H9 (cell line): ENCODE measurements around the gene ZNF335. TPM values are rescaled to one million over a fixed set of nuclear protein-coding genes. Genes with fewer than 3 reads are reported as not detected.

ENCODE experiments used
- DNase-seq: peaks from one replicate; pipeline ENCODE4 v3.0.0-alpha.2; 2017
- H2AFZ ChIP-seq: one replicate; pipeline ENCODE4 v1.6.1; 2013; ENCODE audit warnings: mild to moderate bottlenecking, low read length, control low read depth, moderate library complexity
- H2AK5ac ChIP-seq: 2 replicates; pipeline ENCODE4 v1.6.1; 2013; ENCODE audit warnings: low read length, control low read depth, mixed read lengths; ENCODE audit not compliant: insufficient read length
- H2BK120ac ChIP-seq: one replicate; pipeline ENCODE4 v1.6.1; 2013; ENCODE audit warnings: low read depth, mild to moderate bottlenecking, low read length, control low read depth, inconsistent platforms; ENCODE audit not compliant: poor library complexity, severe bottlenecking
- H2BK12ac ChIP-seq: 2 replicates; pipeline ENCODE4 v1.6.1; 2013; ENCODE audit warnings: low read length, control low read depth, mixed read lengths, low read depth; ENCODE audit not compliant: insufficient read length
- H2BK15ac ChIP-seq: 2 replicates; pipeline ENCODE4 v1.6.1; 2013; ENCODE audit warnings: low read depth, low read length, control low read depth
- H2BK20ac ChIP-seq: one replicate; pipeline ENCODE4 v1.6.1; 2013; ENCODE audit warnings: low read depth, mild to moderate bottlenecking, low read length, control low read depth, inconsistent platforms; ENCODE audit not compliant: poor library complexity, severe bottlenecking
- H2BK5ac ChIP-seq: 2 replicates; pipeline ENCODE4 v1.6.1; 2013; ENCODE audit warnings: low read length, control low read depth, mixed read lengths; ENCODE audit not compliant: insufficient read length
- H3K14ac ChIP-seq: 2 replicates; pipeline ENCODE4 v1.6.1; 2013; ENCODE audit warnings: low read length, control low read depth; ENCODE audit not compliant: insufficient read depth
- H3K18ac ChIP-seq: 2 replicates; pipeline ENCODE4 v1.6.1; 2013; ENCODE audit warnings: low read depth, mild to moderate bottlenecking, mixed read lengths, low read length, control low read depth; ENCODE audit not compliant: insufficient read length
- H3K23ac ChIP-seq: 2 replicates; pipeline ENCODE4 v1.6.1; 2013; ENCODE audit warnings: low read length, control low read depth, mixed read lengths, low read depth; ENCODE audit not compliant: insufficient read length
- H3K23me2 ChIP-seq: 2 replicates; pipeline ENCODE4 v1.6.1; 2013; ENCODE audit warnings: low read depth, mild to moderate bottlenecking, mixed read lengths, low read length, control low read depth; ENCODE audit not compliant: insufficient read length, poor library complexity, severe bottlenecking
- H3K27ac ChIP-seq: 2 replicates; pipeline ENCODE4 v1.5.1; 2013; ENCODE audit warnings: low read length, control low read depth, mixed read lengths, low read depth; ENCODE audit not compliant: insufficient read length
- H3K27me3 ChIP-seq: 2 replicates; pipeline ENCODE4 v1.6.1; 2013; ENCODE audit warnings: low read length, control low read depth, inconsistent platforms; ENCODE audit not compliant: insufficient read depth
- H3K4ac ChIP-seq: 2 replicates; pipeline ENCODE4 v1.6.1; 2013; ENCODE audit warnings: low read depth, mild to moderate bottlenecking, control low read depth, inconsistent platforms, low read length, moderate library complexity
- H3K4me1 ChIP-seq: 2 replicates; pipeline ENCODE4 v1.6.1; 2013; ENCODE audit warnings: low read length, control low read depth, inconsistent platforms; ENCODE audit not compliant: insufficient read depth
- H3K4me2 ChIP-seq: 2 replicates; pipeline ENCODE4 v1.6.1; 2013; ENCODE audit warnings: low read length, control low read depth, mixed read lengths; ENCODE audit not compliant: insufficient read length, insufficient read depth
- H3K56ac ChIP-seq: 2 replicates; pipeline ENCODE4 v1.6.1; 2013; ENCODE audit warnings: low read depth, mild to moderate bottlenecking, mixed read lengths, low read length, control low read depth; ENCODE audit not compliant: insufficient read length
- H3K79me1 ChIP-seq: 2 replicates; pipeline ENCODE4 v1.6.1; 2013; ENCODE audit warnings: low read depth, mild to moderate bottlenecking, moderate library complexity, low read length, control low read depth, inconsistent platforms; ENCODE audit not compliant: insufficient read depth, poor library complexity, severe bottlenecking
- H3K79me2 ChIP-seq: 2 replicates; pipeline ENCODE4 v1.6.1; 2013; ENCODE audit warnings: low read length, control low read depth, inconsistent platforms; ENCODE audit not compliant: insufficient read depth
- H3K9ac ChIP-seq: 2 replicates; pipeline ENCODE4 v1.6.1; 2013; ENCODE audit warnings: low read length, control low read depth, mixed read lengths; ENCODE audit not compliant: insufficient read length; ENCODE audit errors: extremely low read depth
- H3K9me3 ChIP-seq: one replicate; pipeline ENCODE4 v1.6.1; 2013; ENCODE audit warnings: low read depth, low read length, inconsistent platforms; ENCODE audit not compliant: control insufficient read depth
- H3T11ph ChIP-seq: one replicate; pipeline ENCODE4 v1.6.1; 2013; ENCODE audit warnings: mild to moderate bottlenecking, low read length, control low read depth, inconsistent platforms
- H4K20me1 ChIP-seq: one replicate; pipeline ENCODE4 v1.6.1; 2013; ENCODE audit not compliant: control insufficient read depth, insufficient read length, insufficient read depth
- H4K5ac ChIP-seq: 2 replicates; pipeline ENCODE4 v1.6.1; 2013; ENCODE audit warnings: low read depth, mild to moderate bottlenecking, mixed read lengths, low read length, control low read depth; ENCODE audit not compliant: insufficient read length
- H4K8ac ChIP-seq: replicated peaks from 2 replicates; pipeline ENCODE4 v1.6.1; 2013; ENCODE audit warnings: low read length, control low read depth, mixed read lengths, low read depth; ENCODE audit not compliant: insufficient read length
- H4K91ac ChIP-seq: 2 replicates; pipeline ENCODE4 v1.6.1; 2013; ENCODE audit warnings: low read depth, mild to moderate bottlenecking, moderate library complexity, mixed read lengths, low read length, control low read depth; ENCODE audit not compliant: insufficient read length
- H3K27ac Mint-ChIP-seq, 3 experiments: 2 replicates in 2 of 3; 3 replicates in 1 of 3; pipeline ENCODE4 v1.8.0; 2020 to 2021; ENCODE audit warnings: mixed read lengths in 3 of 3, mild to moderate bottlenecking in 1 of 3, moderate library complexity in 1 of 3
- H3K27me3 Mint-ChIP-seq: 2 replicates; pipeline ENCODE4 v1.8.0; 2021; ENCODE audit warnings: low read depth, mild to moderate bottlenecking, moderate library complexity, mixed read lengths
- H3K36me3 Mint-ChIP-seq, 3 experiments: 2 replicates in 2 of 3; 3 replicates in 1 of 3; pipeline ENCODE4 v1.8.0; 2020 to 2021; ENCODE audit warnings: low read depth in 3 of 3, mixed read lengths in 3 of 3; ENCODE audit not compliant: insufficient read depth in 1 of 3
- H3K4me1 Mint-ChIP-seq, 2 experiments: 2 replicates each; pipeline ENCODE4 v1.8.0; 2020; ENCODE audit warnings: mixed read lengths in 2 of 2
- H3K4me3 Mint-ChIP-seq, 2 experiments: 2 replicates in 1 of 2; 3 replicates in 1 of 2; pipeline ENCODE4 v1.8.0; 2020 to 2021; ENCODE audit warnings: mild to moderate bottlenecking in 2 of 2, mixed read lengths in 2 of 2, moderate library complexity in 1 of 2
- H3K9me3 Mint-ChIP-seq, 2 experiments: 2 replicates in 1 of 2; 3 replicates in 1 of 2; pipeline ENCODE4 v1.8.0; 2020; ENCODE audit warnings: mild to moderate bottlenecking in 2 of 2, mixed read lengths in 2 of 2, moderate library complexity in 1 of 2
- CTCF ChIP-seq: fragments of 200-600 bp; sonication (generic); conservative IDR thresholded peaks from 3 replicates; pipeline ENCODE4 v1.8.0; 2021; ENCODE audit warnings: antibody characterized with exemption, mild to moderate bottlenecking
- WGBS: extraction: QIAGEN DNeasy Blood & Tissue Kit; methylation state at CpG from one replicate; pipeline ENCODE4 v1.1.7; 2013; ENCODE audit warnings: missing lambda C conversion rate, low lambda C conversion rate, mixed read lengths; ENCODE audit not compliant: insufficient read length; ENCODE audit errors: extremely low coverage; 5-methylcytosine and 5-hydroxymethylcytosine counted together
- total RNA-seq: library from RNA; stranded (reverse); gene quantifications from 2 replicates; pipeline ENCODE4 v1.2.1, GENCODE V29; 2021

ZNF335 gene
- total RNA-seq, 1 experiment from 2014 or later, result 21.1 TPM

DNA sequence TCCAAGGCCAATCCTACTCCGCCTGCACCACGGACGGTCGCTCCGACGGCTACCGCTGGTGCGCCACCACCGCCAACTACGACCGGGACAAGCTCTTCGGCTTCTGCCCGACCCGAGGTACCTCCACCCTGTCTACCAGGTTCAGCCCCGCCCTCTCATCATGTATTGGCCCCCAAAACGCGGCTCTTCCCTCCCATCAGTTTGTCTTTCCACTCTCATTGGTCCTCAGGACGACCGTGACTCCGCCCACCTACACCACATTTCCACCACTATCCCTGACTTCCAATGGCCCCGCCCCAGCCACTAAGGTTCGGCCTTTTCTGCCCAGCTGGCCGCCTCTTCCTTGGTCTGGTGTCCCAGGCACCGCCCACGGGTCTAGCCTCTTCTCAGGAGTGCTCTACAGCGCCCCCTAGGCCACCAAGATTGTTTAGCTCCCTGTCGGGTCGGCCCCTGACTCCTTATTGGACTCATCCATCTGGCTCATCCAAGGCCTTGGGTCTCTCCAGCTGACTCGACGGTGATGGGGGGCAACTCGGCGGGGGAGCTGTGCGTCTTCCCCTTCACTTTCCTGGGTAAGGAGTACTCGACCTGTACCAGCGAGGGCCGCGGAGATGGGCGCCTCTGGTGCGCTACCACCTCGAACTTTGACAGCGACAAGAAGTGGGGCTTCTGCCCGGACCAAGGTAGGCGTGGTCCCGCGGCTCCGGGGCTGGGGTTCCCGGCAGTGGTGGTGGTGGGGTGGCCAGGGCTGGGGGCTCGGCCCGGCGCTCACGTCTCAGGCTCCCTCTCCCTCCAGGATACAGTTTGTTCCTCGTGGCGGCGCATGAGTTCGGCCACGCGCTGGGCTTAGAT, 39.9 kb upstream of the ZNF335 start:
- no peaks in the 10 kb centered on the region for H3K79me1 ChIP-seq
- WGBS, result no CpG with 5 or more reads among the region's 57 CpGs
- no peak overlapping the region for H3K27ac ChIP-seq
- TF ChIP-seq CTCF, result peak; percentile 82
- H2AK5ac ChIP-seq, result no peak overlapping the region
- peaks cover 5 to 18% (median 10%) of the 10 kb centered on the region in 3 experiments for H3K36me3 Mint-ChIP-seq
- H3K23me2 ChIP-seq, result peaks cover 6% of the 10 kb centered on the region
- no peak overlapping the region; the same call in 1 of the 2 replicates for H3K14ac ChIP-seq
- H4K5ac ChIP-seq, result no peak overlapping the region
- peak; percentile 98 for DNase-seq
- peaks cover 6% of the 10 kb centered on the region; the same call in 1 of the 2 replicates for H3K4me1 ChIP-seq
- no peaks in the 10 kb centered on the region for H4K20me1 ChIP-seq
- H3K9me3 ChIP-seq, result no peaks in the 10 kb centered on the region
- no peak overlapping the region for H2BK15ac ChIP-seq
- no peak overlapping the region for H2BK120ac ChIP-seq
- H3K9ac ChIP-seq, result no peak overlapping the region
- H3K79me2 ChIP-seq, result no peaks in the 10 kb centered on the region
- H3K27me3 Mint-ChIP-seq, result peaks cover 23% of the 10 kb centered on the region
- H2BK12ac ChIP-seq, result no peak overlapping the region
- H3K4ac ChIP-seq, result no peak overlapping the region
- no peak overlapping the region for H3K18ac ChIP-seq
- H3K23ac ChIP-seq, result no peak overlapping the region
- peaks cover 36 to 46% of the 10 kb centered on the region in 2 experiments for H3K4me1 Mint-ChIP-seq
- H3K56ac ChIP-seq, result no peak overlapping the region
- H2BK5ac ChIP-seq, result no peak overlapping the region
- no peak overlapping the region for H2BK20ac ChIP-seq
- no peak overlapping the region for H4K91ac ChIP-seq
- peaks cover 5 to 17% of the 10 kb centered on the region in 2 experiments; a peak in 2 of 5 replicates for H3K9me3 Mint-ChIP-seq
- no peak overlapping the region for H4K8ac ChIP-seq
- no peak overlapping the region for H3T11ph ChIP-seq
- no peaks in the 10 kb centered on the region; the same call in 1 of the 2 replicates for H3K27me3 ChIP-seq
- H3K27ac Mint-ChIP-seq, result peak overlapping the region; percentile 6 to 30 (median 8); a peak in 3 of 7 replicates
- H3K4me2 ChIP-seq, result no peak overlapping the region
- H3K4me3 Mint-ChIP-seq, result peak overlapping the region; percentile 47 to 48
- H2AFZ ChIP-seq, result no peak overlapping the region
